CD4-positive, alpha-beta T cell (primary cell): ENCODE results near the gene RAB41. TPM values are rescaled to one million over a fixed set of nuclear protein-coding genes. Genes with fewer than 3 reads are reported as not detected.
A peak's percentile ranks its signal among the peaks of the same experiment; 100 is the strongest.

ENCODE experiments used
- ATAC-seq: fragments of 200-7000 bp; cut with Tn5 transposase; one replicate; pipeline ENCODE4 v1.10.0; 2022; ENCODE audit warnings: mild to moderate bottlenecking; ENCODE audit not compliant: poor library complexity
- CTCF ChIA-PET: fragments of 350-600 bp; sonication (Branson Sonifier 250); formaldehyde crosslinking; loops from one replicate; lab custom pipeline; 2021; ENCODE audit warnings: antibody characterized with exemption, inconsistent platforms; lab: Charles Lee
- POLR2A ChIA-PET: fragments of 350-600 bp; sonication (Branson Sonifier 250); formaldehyde crosslinking; loops from one replicate; lab custom pipeline; 2021; ENCODE audit warnings: antibody characterized with exemption, inconsistent platforms; lab: Charles Lee
- DNase-seq, 14 experiments: peaks; one replicate each; pipeline ENCODE4 v3.0.0-alpha.2; 2013 to 2020; ENCODE audit warnings: mixed read lengths in 2 of 14
- H3K27ac ChIP-seq, 2 donors: one replicate each; pipeline versions ENCODE4 v1.5.1 to v1.7.0; 2013; ENCODE audit warnings: low read length in 2 of 2, low read depth in 1 of 2, mild to moderate bottlenecking in 1 of 2
- H3K27me3 ChIP-seq, 2 experiments: 1 replicate in 1 of 2; 2 replicates in 1 of 2; pipeline versions ENCODE4 v1.6.1 to v1.7.0; 2013; ENCODE audit warnings: low read length in 2 of 2, control low read depth in 1 of 2, mild to moderate bottlenecking in 1 of 2, moderate library complexity in 1 of 2; ENCODE audit not compliant: insufficient read depth in 2 of 2, control insufficient read depth in 1 of 2
- H3K36me3 ChIP-seq: one replicate; pipeline ENCODE4 v1.6.1; 2013; ENCODE audit warnings: low read length, control low read depth; ENCODE audit not compliant: insufficient read depth
- H3K4me1 ChIP-seq: one replicate; pipeline ENCODE4 v1.6.1; 2013; ENCODE audit warnings: low read length, control low read depth; ENCODE audit not compliant: insufficient read depth
- H3K4me3 ChIP-seq: one replicate; pipeline ENCODE4 v1.5.1; 2013; ENCODE audit warnings: mild to moderate bottlenecking, low read length, moderate library complexity
- H3K9me3 ChIP-seq, 2 experiments: 1 replicate in 1 of 2; 2 replicates in 1 of 2; pipeline versions ENCODE4 v1.6.1 to v1.7.0; 2013; ENCODE audit warnings: low read length in 2 of 2, mild to moderate bottlenecking in 2 of 2, control low read depth in 1 of 2, moderate library complexity in 1 of 2; ENCODE audit not compliant: control insufficient read depth in 1 of 2, insufficient read depth in 1 of 2
- H3K27ac Mint-ChIP-seq: one replicate; pipeline ENCODE4 v1.8.0; 2020; ENCODE audit warnings: mixed read lengths
- H3K27me3 Mint-ChIP-seq: one replicate; pipeline ENCODE4 v1.8.0; 2021; ENCODE audit warnings: mixed read lengths
- H3K36me3 Mint-ChIP-seq: one replicate; pipeline ENCODE4 v1.8.0; 2021; ENCODE audit warnings: low read depth, mixed read lengths
- H3K4me1 Mint-ChIP-seq: one replicate; pipeline ENCODE4 v1.8.0; 2021; ENCODE audit warnings: low read depth, mixed read lengths
- H3K4me3 Mint-ChIP-seq: one replicate; pipeline ENCODE4 v1.8.0; 2020; ENCODE audit warnings: mild to moderate bottlenecking, mixed read lengths
- H3K9me3 Mint-ChIP-seq: one replicate; pipeline ENCODE4 v1.8.0; 2020; ENCODE audit warnings: mixed read lengths
- intact Hi-C, 2 experiments: fragments of 100-400 bp; cut with DNase I in 1 of 2; cut with micrococcal nuclease in 1 of 2; formaldehyde crosslinking; loops; one replicate each; pipeline versions ENCODE4 v1.15.1 to v1.9.0; 2023 to 2025; cut with DNase I, micrococcal nuclease
- total RNA-seq, 174 experiments: library from RNA in 2 of 174; stranded (reverse) in 2 of 174; gene quantifications; one replicate each; pipeline ENCODE4 v1.2.3 and lab custom pipeline; 2021 to 2026
- TF ChIP-seq, protein P1 (sequence below): fragments of 200-600 bp; IDR thresholded peaks from one replicate; pipeline ENCODE4 v1.8.0; 2022; ENCODE audit warnings: antibody characterized with exemption, mild to moderate bottlenecking

The RAB41 gene
- total RNA-seq, 2 experiments from 2014 or later, result not detected

DNA sequence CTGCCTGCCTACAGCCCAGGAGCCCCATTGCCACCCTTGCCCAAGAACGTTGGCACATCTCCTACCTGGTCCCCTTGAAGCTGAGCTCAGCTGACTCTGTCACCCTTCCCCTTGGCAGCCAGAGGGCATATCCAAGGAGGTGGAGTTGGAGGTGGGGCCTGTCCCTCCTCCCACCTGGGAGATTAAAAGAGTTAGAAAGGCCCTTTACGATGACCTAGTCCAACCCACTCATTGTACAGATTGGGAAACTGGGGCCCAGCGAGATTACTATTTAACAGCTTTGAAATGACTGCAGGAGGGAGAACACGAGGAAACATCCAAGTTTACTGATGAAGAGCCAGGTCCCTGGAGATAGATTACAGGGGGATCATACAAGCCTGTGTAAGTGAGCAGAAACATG, 21.9 kb upstream of the RAB41 start, which contains the start of gene P2RY4:
Gene P2RY4 (minus strand): TSS at position 101 of the 400 bp plus-strand sequence. CDS start 580 bp downstream, outside the sequence.
- Mint-ChIP-seq H3K27me3 (no peaks in the 10 kb centered on the region), H3K9me3 (no peaks in the 10 kb centered on the region), H3K4me3 (no peak within 1 kb of the TSS), H3K27ac (no peak within 1 kb of the TSS), H3K36me3 (no peaks in the 10 kb centered on the region), H3K4me1 (no peaks in the 10 kb centered on the region)
- TF ChIP-seq, protein P1, sequence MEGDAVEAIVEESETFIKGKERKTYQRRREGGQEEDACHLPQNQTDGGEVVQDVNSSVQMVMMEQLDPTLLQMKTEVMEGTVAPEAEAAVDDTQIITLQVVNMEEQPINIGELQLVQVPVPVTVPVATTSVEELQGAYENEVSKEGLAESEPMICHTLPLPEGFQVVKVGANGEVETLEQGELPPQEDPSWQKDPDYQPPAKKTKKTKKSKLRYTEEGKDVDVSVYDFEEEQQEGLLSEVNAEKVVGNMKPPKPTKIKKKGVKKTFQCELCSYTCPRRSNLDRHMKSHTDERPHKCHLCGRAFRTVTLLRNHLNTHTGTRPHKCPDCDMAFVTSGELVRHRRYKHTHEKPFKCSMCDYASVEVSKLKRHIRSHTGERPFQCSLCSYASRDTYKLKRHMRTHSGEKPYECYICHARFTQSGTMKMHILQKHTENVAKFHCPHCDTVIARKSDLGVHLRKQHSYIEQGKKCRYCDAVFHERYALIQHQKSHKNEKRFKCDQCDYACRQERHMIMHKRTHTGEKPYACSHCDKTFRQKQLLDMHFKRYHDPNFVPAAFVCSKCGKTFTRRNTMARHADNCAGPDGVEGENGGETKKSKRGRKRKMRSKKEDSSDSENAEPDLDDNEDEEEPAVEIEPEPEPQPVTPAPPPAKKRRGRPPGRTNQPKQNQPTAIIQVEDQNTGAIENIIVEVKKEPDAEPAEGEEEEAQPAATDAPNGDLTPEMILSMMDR, result no peak
- Histone ChIP-seq H3K36me3 (no peaks in the 10 kb centered on the region), H3K27me3 (no peaks in the 10 kb centered on the region), H3K27ac (no peak within 1 kb of the TSS), H3K9me3 (no peaks in the 10 kb centered on the region), H3K4me1 (no peaks in the 10 kb centered on the region), H3K4me3 (no peak within 1 kb of the TSS)
- DNase-seq, result no peak
- ChIA-PET POLR2A (no interaction called here), CTCF (no interaction called here)
- no peak for ATAC-seq
- intact Hi-C loops, result no loop called here

DNA sequence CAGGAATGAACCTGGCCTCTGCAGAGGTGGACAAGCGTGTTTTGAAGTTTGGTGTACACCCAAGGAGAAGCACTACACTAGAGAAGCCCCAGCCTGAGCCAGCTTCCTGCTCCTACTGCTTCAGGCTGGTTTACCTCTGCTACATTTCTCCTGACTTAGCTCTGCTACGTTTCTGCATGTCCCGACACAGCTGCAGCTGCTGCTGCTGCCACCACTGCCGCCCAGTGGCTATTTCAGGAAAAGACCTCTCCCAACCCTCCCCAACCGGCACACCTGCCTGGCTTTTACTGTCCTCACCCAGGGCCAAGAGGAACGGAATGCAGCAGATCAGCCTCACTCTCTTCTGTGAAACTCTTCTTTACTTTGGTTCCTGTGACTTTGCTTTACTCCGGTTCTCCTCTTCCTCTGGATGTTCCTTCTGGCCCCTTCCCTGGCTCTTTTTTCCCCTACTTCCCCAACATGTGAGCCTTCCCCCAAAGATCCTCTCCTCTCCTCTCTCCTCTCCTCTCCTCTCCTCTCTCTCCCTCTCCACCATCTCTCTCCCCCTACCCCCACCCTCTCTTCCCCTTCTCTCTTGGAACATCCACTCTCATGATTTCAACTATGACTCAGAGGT, 18.9 kb upstream of the RAB41 start:
- ChIA-PET POLR2A (no interaction called here), CTCF (no interaction called here)
- Histone ChIP-seq H3K4me1 (no peaks in the 10 kb centered on the region), H3K4me3 (no peak overlapping the region), H3K9me3 (no peaks in the 10 kb centered on the region), H3K36me3 (no peaks in the 10 kb centered on the region), H3K27ac (no peak overlapping the region), H3K27me3 (no peaks in the 10 kb centered on the region)
- H3K4me3 Mint-ChIP-seq, result no peak overlapping the region
- H3K9me3 Mint-ChIP-seq, result no peaks in the 10 kb centered on the region
- H3K27me3 Mint-ChIP-seq, result no peaks in the 10 kb centered on the region
- no peaks in the 10 kb centered on the region for H3K4me1 Mint-ChIP-seq
- DNase-seq (peak in 6 of 14 experiments; percentile 1 to 22 (median 11)), ATAC-seq (no peak)
- no peaks in the 10 kb centered on the region for H3K36me3 Mint-ChIP-seq
- intact Hi-C loops, result no loop called here
- H3K27ac Mint-ChIP-seq, result no peak overlapping the region
- TF ChIP-seq, protein P1, result no peak

DNA sequence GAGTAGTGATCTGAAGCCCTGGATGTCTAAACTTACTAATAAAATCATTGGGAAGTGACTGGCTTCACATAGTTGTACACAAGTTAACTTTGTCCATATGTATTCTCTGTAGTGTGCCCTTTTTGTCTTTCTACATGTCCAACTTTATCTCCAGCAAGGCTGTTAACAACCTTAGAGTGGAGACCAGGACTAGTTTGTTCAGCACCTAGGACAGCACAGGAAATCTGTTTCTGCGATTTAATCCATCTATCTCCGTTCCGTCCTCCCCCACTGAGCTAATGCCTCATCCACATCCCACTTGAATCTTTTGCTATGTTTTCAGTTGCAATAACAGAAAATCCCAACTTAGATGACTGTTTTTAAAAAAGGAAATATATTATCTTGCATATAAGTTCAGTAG, 17.2 kb upstream of the RAB41 start:
- no peaks in the 10 kb centered on the region for H3K4me1 ChIP-seq
- Mint-ChIP-seq H3K27me3 (no peaks in the 10 kb centered on the region), H3K27ac (no peak overlapping the region), H3K4me1 (no peaks in the 10 kb centered on the region), H3K4me3 (no peak overlapping the region), H3K36me3 (no peaks in the 10 kb centered on the region), H3K9me3 (no peaks in the 10 kb centered on the region)
- DNase-seq (no peak), ATAC-seq (no peak)
- H3K4me3 ChIP-seq, result no peak overlapping the region
- TF ChIP-seq, protein P1, result no peak
- H3K9me3 ChIP-seq, result no peaks in the 10 kb centered on the region
- ChIA-PET POLR2A (no interaction called here), CTCF (no interaction called here)
- no peaks in the 10 kb centered on the region for H3K27me3 ChIP-seq
- intact Hi-C loops, result no loop called here
- H3K27ac ChIP-seq, result no peak overlapping the region
- no peaks in the 10 kb centered on the region for H3K36me3 ChIP-seq
